Measurements from ENCODE around the gene FAM169A.
A peak's percentile ranks its signal among the peaks of the same experiment; 100 is the strongest.
"Not testable (repeated sequence)": the region's sequence is repeated elsewhere in the genome, so short reads cannot be mapped to it uniquely, and the experiment has no call there.

FAM169A gene, protein sequence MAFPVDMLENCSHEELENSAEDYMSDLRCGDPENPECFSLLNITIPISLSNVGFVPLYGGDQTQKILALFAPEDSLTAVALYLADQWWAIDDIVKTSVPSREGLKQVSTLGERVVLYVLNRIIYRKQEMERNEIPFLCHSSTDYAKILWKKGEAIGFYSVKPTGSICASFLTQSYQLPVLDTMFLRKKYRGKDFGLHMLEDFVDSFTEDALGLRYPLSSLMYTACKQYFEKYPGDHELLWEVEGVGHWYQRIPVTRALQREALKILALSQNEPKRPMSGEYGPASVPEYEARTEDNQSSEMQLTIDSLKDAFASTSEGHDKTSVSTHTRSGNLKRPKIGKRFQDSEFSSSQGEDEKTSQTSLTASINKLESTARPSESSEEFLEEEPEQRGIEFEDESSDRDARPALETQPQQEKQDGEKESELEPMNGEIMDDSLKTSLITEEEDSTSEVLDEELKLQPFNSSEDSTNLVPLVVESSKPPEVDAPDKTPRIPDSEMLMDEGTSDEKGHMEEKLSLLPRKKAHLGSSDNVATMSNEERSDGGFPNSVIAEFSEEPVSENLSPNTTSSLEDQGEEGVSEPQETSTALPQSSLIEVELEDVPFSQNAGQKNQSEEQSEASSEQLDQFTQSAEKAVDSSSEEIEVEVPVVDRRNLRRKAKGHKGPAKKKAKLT

DNA sequence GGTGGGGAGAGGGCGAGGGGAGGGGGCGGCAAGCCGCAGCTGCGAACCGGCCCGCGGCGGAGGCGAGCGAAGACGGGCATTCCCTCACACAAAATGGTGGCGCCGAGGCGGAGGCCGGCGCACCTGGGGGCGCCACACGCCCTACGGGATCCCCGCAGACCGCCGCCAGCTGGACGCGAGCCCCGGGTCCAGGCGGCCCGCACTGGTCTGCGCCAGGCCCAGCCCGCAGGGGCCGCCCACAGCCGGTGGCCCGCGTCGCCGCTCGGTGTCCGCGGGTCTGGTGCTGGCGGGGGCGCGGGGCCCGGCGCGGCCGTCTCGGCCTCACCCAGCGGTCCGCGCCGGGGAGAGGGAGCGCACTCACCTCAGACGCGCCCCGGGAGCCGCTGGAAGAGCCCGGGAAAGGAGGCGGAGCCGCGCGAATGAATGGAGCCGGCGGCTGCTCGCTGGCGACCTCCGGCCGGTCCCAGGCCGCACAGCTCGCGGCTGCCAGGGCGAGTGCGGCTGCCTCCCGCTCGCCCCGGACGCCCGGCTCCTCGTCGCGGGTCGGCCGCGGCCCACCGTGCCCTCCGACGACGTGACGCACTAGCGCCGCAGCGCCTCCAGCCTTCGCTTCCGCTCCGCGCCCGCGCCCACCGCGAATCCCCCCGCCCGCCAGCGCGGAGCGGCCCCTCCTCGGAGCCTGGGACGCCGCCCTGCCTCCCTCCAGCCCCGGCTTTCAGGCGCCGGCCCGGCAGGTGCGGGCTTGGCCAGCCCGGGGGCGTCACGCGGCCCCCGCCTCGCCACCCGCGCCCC, at the start of gene FAM169A:
Gene FAM169A (minus strand): TSS at position 584 of the 792 bp plus-strand sequence. CDS start 24,711 bp downstream, outside the sequence.
- TF ChIP-seq, protein P1, sequence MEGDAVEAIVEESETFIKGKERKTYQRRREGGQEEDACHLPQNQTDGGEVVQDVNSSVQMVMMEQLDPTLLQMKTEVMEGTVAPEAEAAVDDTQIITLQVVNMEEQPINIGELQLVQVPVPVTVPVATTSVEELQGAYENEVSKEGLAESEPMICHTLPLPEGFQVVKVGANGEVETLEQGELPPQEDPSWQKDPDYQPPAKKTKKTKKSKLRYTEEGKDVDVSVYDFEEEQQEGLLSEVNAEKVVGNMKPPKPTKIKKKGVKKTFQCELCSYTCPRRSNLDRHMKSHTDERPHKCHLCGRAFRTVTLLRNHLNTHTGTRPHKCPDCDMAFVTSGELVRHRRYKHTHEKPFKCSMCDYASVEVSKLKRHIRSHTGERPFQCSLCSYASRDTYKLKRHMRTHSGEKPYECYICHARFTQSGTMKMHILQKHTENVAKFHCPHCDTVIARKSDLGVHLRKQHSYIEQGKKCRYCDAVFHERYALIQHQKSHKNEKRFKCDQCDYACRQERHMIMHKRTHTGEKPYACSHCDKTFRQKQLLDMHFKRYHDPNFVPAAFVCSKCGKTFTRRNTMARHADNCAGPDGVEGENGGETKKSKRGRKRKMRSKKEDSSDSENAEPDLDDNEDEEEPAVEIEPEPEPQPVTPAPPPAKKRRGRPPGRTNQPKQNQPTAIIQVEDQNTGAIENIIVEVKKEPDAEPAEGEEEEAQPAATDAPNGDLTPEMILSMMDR (IDR thresholded peaks at IDR 0.05; ENCODE audit: insufficient read depth, low read length, poor library complexity, severe bottlenecking), result no peak
- Histone ChIP-seq H3K36me3 (ENCODE audit: control insufficient read depth, insufficient read depth, low read length) (no peaks in the 10 kb centered on the region), H3K27me3 (replicated peaks; ENCODE audit: control insufficient read depth, insufficient read depth, low read length) (no peaks in the 10 kb centered on the region; the same call in 1 of the 2 replicates), H3K4me3 (replicated peaks; ENCODE audit: low read depth, low read length) (peak within 1 kb of the TSS; percentile 63)
- peak; percentile 42 for DNase-seq (ENCODE audit: extremely low read depth, insufficient read length)

DNA sequence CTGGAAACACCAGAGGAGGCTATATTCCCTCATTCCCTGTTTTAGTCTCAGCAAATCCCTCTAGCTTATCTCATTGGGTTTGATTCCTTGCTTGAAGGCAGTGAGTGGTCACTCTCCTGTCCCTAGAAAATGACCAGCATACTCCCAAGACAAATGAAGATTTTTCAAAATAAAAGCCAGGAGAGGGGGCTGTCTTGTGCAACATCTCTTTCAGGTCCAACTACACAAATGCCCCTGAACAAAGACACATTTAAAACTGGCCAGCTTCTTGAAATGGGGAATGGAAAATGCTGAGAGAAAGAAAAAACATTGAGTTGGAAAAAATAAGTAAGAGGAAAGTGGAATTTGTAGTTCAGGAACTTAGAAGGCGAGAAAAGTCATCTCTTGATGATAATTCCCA, 49.3 kb upstream of the FAM169A start:
- no peak for DNase-seq (ENCODE audit: extremely low read depth, insufficient read length)
- TF ChIP-seq, protein P1 (IDR thresholded peaks at IDR 0.05; ENCODE audit: insufficient read depth, low read length, poor library complexity, severe bottlenecking), result no peak

DNA sequence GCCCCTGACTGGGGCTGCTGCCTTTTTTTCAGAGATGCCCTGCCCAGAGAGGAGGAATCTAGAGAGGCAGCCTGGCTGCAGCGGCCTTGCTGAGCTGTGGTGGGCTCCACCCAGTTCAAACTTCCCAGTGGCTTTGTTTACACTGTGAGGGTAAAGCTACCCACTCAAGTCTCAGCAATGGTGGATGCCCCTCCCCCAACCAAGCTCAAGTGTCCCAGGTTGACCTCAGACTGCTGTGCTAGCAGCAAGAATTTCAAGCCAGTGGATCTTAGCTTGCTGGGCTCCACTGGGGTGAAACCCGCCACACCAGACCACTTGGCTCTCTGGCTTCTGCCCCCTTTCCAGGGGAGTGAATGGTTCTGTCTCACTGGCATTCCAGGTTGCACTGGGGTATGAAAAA, 45.2 kb upstream of the FAM169A start:
- not testable (repeated sequence) for H3K4me3 ChIP-seq (replicated peaks; ENCODE audit: low read depth, low read length); H3K27me3 ChIP-seq (replicated peaks; ENCODE audit: control insufficient read depth, insufficient read depth, low read length); H3K36me3 ChIP-seq (ENCODE audit: control insufficient read depth, insufficient read depth, low read length); DNase-seq (ENCODE audit: extremely low read depth, insufficient read length)

More for the DNA sequence above, 49.3 kb upstream of the FAM169A start:
- Histone ChIP-seq H3K4me3 (replicated peaks; ENCODE audit: low read depth, low read length) (no peak overlapping the region), H3K27me3 (replicated peaks; ENCODE audit: control insufficient read depth, insufficient read depth, low read length) (no peaks in the 10 kb centered on the region), H3K36me3 (ENCODE audit: control insufficient read depth, insufficient read depth, low read length) (no peaks in the 10 kb centered on the region)

DNA sequence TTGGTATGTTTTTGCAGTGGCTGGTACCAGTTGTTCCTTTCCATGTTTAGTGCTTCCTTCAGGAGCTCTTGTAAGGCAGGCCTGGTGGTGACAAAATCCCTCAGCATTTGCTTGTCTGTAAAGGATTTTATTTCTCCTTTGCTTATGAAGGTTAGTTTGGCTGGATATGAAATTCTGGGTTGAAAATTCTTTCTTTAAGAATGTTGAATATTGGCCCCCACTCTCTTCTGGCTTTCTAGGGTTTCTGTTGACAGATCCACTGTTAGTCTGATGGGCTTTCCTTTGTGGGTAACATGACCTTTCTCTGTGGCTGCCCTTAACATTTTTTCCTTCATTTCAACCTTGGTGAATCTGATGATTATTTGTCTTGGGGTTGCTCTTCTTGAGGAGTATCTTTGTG, 43.7 kb upstream of the FAM169A start:
- not testable (repeated sequence) for H3K36me3 ChIP-seq (ENCODE audit: control insufficient read depth, insufficient read depth, low read length); DNase-seq (ENCODE audit: extremely low read depth, insufficient read length); H3K4me3 ChIP-seq (replicated peaks; ENCODE audit: low read depth, low read length); H3K27me3 ChIP-seq (replicated peaks; ENCODE audit: control insufficient read depth, insufficient read depth, low read length)

DNA sequence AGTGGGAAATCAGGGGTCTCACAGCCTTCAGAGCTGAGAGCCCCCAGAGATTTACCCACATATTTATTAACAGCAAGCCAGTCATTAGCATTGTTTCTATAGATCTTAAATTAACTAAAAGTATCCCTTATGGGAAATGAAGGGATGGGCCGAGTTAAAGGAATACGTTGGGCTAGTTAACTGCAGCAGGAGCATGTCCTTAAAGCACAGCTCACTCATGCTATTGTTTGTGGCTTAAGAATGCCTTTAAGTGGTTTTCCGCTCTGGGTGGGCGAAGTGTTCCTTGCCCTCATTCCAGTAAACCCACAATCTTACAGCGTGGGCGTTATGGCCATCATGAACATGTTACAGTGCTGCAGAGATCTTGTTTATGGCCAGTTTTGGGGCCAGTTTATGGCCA, 42.0 kb upstream of the FAM169A start:
- not testable (repeated sequence) for H3K27me3 ChIP-seq (replicated peaks; ENCODE audit: control insufficient read depth, insufficient read depth, low read length); H3K36me3 ChIP-seq (ENCODE audit: control insufficient read depth, insufficient read depth, low read length); H3K4me3 ChIP-seq (replicated peaks; ENCODE audit: low read depth, low read length); DNase-seq (ENCODE audit: extremely low read depth, insufficient read length)

DNA sequence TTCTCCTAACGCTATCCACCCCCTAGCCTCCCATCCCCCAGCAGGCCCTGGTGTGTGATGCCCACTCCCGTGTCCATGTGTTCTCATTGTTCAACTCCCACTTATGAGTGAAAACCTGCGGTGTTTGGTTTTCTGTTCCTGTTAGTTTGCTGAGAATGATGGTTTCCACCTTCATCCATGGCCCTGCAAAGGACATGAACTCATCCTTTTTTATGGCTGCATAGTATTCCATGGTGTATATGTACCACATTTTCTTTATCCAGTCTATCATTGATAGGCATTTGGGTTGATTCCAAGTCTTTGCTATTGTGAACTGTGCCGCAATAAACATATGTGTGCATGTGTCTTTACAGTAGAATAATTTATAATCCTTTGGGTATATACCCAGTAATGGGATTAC, 38.5 kb upstream of the FAM169A start:
- H3K27me3 ChIP-seq (replicated peaks; ENCODE audit: control insufficient read depth, insufficient read depth, low read length); H3K4me3 ChIP-seq (replicated peaks; ENCODE audit: low read depth, low read length); DNase-seq (ENCODE audit: extremely low read depth, insufficient read length); H3K36me3 ChIP-seq (ENCODE audit: control insufficient read depth, insufficient read depth, low read length): not testable (repeated sequence)

DNA sequence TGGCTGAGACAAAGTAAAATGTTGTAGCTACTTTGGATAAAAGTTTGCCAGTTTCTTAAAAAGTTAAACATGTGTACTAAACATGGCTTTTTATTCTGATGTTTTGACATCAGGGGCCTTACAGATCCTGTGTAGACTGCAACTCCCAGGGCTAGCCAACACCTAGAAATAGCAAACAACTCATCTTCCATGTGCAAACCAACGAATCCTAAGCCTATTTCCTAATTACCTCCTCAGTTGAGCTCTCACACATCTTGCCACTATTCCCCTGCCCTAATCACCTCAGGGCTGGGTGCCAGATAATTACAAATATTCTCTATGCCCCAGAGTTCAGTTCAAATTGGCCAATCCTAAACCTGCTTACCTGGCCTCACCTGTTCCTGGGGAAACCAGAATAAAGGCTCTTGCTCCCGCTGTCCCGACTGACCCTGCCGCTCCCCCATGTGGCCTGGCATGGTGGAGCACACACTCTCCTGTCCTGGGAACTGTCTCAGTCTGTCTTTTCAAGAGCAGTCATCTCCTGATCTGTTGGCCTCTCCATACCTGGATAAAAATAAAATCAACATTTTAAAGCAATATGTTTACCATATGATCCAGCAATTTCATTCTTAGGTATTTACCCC, 37.1 kb upstream of the FAM169A start:
- H3K4me3 ChIP-seq (replicated peaks; ENCODE audit: low read depth, low read length), result no peak overlapping the region
- peak; percentile 16 for DNase-seq (ENCODE audit: extremely low read depth, insufficient read length)
- H3K27me3 ChIP-seq (replicated peaks; ENCODE audit: control insufficient read depth, insufficient read depth, low read length), result no peaks in the 10 kb centered on the region
- H3K36me3 ChIP-seq (ENCODE audit: control insufficient read depth, insufficient read depth, low read length), result no peaks in the 10 kb centered on the region
- TF ChIP-seq, protein P1 (IDR thresholded peaks at IDR 0.05; ENCODE audit: insufficient read depth, low read length, poor library complexity, severe bottlenecking), result peak; percentile 63

Measured in GM06990 (cell line).